Gastrocnemius medialis (tissue), 4 donors: Measurements from ENCODE around the gene MYCBP2.

ENCODE experiments used
- POLR2A ChIP-seq, 2 donors: fragments of 450-650 bp; IDR thresholded peaks; one replicate each; pipeline ENCODE4 v1.6.1; 2017; ENCODE audit warnings: antibody characterized with exemption in 2 of 2, mild to moderate bottlenecking in 2 of 2, moderate library complexity in 2 of 2
- TF ChIP-seq, protein P1 (sequence below), 5 experiments: fragments of 450-650 bp in 3 of 5; fragments of 200-600 bp in 2 of 5; sonication (generic) in 2 of 5; IDR thresholded peaks in 4 of 5; conservative IDR thresholded peaks in 1 of 5; 1 replicate in 4 of 5; 2 replicates in 1 of 5; pipeline ENCODE4 v1.5.1; 2016 to 2019; ENCODE audit warnings: antibody characterized with exemption in 5 of 5, mild to moderate bottlenecking in 3 of 5, moderate library complexity in 3 of 5

DNA sequence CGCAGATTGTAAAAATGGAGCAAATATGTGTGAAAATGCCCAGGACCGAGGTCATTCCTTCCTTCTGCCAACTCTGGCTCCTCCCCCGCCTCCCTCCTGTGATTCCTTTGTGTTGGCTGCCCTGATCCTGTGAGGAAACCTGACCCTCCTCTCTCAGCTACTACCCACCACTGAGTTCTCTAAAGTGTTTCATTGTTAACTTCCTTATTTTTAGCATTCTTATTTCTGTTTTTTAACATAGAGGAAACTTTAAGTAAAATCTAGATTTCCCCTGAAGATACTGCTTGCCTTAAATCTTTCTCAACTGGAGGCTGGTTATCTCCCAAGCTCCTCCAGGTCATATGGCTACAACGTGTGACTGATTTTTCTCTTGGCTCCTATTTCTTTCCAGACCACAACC lies 278.2 kb downstream of the MYCBP2 start:
- TF ChIP-seq, protein P1, sequence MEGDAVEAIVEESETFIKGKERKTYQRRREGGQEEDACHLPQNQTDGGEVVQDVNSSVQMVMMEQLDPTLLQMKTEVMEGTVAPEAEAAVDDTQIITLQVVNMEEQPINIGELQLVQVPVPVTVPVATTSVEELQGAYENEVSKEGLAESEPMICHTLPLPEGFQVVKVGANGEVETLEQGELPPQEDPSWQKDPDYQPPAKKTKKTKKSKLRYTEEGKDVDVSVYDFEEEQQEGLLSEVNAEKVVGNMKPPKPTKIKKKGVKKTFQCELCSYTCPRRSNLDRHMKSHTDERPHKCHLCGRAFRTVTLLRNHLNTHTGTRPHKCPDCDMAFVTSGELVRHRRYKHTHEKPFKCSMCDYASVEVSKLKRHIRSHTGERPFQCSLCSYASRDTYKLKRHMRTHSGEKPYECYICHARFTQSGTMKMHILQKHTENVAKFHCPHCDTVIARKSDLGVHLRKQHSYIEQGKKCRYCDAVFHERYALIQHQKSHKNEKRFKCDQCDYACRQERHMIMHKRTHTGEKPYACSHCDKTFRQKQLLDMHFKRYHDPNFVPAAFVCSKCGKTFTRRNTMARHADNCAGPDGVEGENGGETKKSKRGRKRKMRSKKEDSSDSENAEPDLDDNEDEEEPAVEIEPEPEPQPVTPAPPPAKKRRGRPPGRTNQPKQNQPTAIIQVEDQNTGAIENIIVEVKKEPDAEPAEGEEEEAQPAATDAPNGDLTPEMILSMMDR (IDR thresholded peaks at IDR 0.05 in 4 of 5, conservative IDR thresholded peaks at IDR 0.05 in 1 of 5) = no peak
- TF ChIP-seq POLR2A (IDR thresholded peaks at IDR 0.05) = no peak
